ENCODE data around the gene OTUD5.
A peak's percentile ranks its signal among the peaks of the same experiment; 100 is the strongest.
"Not testable (repeated sequence)": the region's sequence is repeated elsewhere in the genome, so short reads cannot be mapped to it uniquely, and the experiment has no call there.

The OTUD5 gene

GRCh38 chrX:48910926-48911411 lies 46.4 kb downstream of the OTUD5 start:
- peak; percentile 53 for DNase-seq

DNA sequence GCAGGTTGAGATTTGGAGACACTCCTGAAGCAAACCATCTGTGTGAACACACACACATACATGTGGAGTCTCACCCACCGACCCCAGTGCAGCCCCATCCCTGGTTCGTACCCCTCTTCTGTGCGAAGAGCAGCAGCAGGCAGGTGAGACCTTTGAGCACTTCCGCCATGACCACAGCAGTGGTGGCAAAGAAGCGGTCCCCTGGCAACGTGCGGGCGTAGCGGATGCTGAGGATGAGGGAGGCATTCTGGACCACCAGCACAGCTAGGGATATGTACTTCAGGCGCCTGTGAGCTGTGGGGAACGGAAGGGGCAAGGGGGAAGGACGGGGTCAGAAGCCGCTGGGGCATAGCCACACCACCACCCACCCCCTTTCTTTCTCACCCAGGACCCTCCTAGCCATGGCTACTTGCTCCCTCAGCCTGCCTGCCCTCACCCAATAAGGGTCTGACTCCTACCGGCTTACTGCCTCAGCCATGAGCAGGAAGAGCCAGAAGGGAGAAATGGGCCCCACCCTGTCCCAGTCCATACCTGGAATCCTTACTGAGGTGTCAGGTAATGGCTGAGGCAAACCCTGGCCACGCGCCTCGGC lies 47.6 kb downstream of the OTUD5 start:
- no peak for DNase-seq

GRCh38 chrX:48908600-48908999 lies 48.8 kb downstream of the OTUD5 start:
- peak; percentile 4 for DNase-seq

DNA sequence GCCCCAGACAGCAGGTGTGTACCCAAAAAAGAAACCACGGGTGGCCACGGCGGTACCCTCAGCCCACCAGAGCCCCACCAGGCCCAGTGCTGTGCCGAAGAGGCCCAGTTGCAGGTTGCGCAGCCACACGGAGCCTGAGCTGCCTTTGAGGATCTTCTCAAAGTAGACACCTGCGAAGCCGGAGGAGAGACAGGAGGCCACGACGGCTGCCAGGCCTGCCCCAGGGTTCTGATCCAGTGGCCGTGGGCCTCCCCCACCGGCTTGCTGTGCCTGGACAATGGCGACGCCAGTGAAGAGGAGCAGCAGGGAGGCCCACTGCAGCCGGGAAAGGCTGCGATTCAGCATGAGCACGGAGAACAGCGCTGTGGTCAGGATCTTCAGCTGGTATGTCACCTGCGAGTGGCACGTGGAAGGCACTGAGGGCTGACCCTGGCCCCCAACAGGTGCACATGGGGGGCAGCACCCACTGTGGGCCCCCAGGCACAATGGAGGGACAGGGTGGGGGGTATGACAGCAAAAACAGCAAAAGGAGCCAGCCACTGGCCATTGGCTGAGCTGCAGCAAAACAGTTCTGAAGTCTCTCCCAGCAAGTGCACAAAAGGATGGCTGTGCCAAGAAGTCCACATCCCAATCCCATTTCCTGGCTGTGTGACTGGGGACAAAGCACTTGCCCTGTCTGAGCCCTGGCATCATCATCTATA lies 52.2 kb downstream of the OTUD5 start:
- no peak for DNase-seq

DNA sequence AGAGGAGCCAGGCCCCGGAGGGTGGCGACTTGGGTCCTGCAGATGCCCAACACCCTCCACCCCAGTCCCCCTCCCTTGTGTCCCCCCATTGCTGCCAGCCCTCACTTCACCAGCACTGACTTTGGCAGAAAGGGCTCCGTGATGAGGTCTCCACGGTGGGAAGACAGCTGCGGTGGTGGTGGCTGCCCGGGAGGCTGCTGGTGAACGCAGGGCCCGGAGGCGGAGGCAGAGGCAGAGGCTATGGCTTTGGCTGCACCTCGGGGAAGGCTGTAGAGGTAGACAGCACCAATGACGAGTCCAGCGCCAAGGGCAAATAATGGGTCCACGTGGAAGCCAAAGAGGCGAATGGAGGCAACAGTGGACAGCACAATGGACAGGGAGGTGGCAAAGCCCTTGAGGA lies 52.8 kb downstream of the OTUD5 start:
- DNase-seq: no peak

GRCh38 chrX:48904180-48904579 lies 53.2 kb downstream of the OTUD5 start:
- DNase-seq: no peak

DNA sequence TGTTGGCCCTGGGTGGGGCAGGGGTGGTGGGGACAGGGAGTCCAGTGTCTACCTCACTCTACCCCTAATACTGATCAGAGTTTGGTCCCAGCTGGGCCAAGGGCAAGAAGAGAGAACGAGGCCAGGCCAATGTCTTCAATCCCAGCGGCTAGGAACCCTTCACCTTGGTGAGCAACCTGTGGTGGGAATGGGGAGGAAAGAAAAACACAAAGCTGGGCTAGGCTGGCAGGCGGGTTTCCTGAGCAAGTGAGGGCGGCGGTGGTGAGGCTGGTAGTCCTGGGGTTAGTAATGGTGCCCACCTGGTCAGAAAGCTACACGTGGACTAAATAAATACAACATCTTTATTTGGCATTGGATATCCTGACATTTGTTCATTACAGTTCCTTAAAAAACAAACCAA lies 54.1 kb downstream of the OTUD5 start:
- DNase-seq: no peak

- no peak for DNase-seq
These were observed 54.6 kb downstream of the OTUD5 start for GRCh38 chrX:48902776-48903175.

DNA sequence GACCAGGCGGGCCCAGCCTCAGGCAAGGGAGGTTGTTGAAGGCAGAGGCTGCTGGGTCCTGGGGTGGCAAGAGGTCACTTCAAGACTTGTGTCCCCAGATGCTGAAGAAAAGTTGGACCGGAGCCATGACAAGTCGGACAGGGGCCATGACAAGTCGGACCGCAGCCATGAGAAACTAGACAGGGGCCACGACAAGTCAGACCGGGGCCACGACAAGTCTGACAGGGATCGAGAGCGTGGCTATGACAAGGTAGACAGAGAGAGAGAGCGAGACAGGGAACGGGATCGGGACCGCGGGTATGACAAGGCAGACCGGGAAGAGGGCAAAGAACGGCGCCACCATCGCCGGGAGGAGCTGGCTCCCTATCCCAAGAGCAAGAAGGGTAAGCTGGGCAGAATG lies 55.3 kb downstream of the OTUD5 start:
- no peak for DNase-seq

- no peak for DNase-seq
These were observed 56.3 kb downstream of the OTUD5 start for GRCh38 chrX:48901069-48901468.

DNA sequence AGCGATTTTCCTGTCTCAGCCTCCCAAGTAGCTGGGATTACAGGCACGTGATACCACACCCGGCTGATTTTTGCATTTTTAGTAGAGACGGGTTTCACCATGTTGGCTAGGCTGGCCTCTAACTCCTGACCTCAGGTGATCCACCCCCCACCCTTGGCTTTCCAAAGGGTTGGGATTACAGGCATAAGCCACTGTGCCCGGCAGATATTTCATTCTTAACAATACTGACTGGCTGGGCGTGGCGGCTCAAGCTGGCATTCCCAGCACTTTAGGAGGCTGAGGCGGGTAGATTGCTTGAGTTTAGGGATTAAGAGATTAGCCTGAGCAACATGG lies 58.4 kb downstream of the OTUD5 start:
- DNase-seq: no peak

DNA sequence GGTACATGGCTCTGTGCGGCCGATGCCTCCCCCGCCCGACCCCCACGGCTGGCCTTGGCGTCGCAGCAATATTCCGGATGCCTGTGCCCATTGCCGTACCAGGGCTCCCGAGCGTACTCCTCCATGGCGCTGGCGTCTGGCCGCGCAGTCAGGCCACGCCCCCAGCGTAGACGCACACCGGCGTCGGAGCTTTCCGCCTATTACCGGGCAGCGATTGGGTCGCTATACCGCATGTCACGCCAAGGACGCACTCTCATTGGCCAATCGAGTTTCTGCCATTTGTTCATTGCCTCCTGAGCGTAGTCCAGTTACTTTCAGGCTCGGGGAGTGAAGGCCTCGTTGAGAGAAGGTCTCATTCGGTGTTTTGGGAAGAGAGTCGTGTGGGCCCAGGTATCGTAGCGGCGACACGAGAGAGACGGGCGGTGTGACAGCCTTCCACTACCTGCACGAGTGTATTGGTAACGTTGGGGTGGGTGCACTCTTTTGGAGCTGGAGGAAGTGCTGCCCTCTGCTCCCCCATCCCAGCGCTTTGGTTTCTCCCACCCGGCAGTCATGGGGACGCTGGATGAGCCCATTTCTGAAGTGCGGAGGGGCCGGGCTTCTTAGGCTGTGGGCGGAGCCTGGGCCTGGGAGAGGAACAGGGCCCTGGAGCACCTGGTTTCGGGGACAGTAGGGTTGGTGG lies 59.6 kb downstream of the OTUD5 start, which contains the start of the genes PQBP1 and TIMM17B:
Gene PQBP1, plus strand, starts transcription at position 306 of the 682 bp plus-strand sequence. CDS start 580 bp downstream, outside the sequence.
Gene TIMM17B, minus strand, starts transcription at position 144 of the 682 bp plus-strand sequence. Its CDS starts 19 bp downstream, at position 125.
- DNase-seq: peak; percentile 96

DNA sequence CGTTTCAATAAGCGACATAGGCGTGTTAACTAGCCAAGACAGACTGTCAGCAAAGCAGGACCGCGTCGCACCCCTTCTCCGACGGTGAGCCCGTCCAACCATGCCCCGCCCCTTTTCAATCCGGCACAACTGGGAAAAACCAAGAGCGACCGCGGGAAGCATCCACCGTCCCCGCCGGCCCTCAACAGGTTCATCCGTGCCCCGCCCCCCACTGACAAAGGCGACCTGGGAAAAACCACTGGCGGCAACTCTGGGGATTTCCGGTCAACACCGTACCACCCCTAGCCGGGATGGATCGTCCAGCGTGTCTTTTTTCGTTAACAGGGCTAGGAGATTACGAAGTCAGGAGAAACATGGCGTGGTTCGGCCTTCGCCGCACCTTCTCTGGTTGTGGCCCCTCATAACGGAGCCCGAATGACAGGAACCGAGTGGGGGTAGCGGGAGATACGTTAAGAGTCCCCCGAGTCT lies 60.2 kb downstream of the OTUD5 start:
- peak; percentile 91 for DNase-seq

DNA sequence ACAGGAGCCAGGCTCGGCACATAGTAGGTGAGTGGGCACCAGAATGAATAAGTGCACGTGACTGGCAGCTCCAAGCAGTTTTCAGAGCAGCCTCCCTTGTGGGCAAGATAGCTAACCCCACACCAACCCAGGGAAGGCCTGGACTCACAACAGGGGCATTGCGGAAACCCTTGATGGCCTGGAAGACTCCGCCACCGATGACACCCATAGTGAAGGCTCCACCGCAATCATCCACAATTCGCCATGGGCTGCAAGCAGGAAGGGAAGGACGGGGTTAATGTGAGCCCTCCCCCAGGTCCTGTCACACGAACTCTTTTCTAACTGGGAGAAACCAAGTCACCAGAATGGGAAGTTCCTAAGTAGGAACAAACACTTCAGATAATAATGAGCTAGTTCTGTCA lies 60.8 kb downstream of the OTUD5 start:
- DNase-seq: peak; percentile 39

DNA sequence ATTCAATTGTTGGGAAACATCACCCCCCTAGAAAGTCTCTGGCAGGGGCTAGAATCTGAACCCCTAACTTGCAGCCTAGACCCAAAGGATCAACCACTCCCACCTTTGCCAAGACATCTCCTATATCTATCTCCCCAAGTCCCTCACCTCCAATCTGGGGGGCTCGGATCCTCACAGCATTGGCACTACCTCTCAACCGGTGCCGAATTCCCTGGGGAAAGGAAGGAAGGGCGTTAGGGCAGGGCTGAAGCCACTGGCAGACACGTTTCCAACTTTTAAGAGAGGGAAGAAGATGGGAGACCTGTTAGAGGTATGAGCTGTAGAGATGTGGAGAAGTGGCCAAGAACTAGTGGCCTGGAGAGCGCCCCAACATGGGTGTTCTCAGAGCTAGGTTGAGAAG lies 62.5 kb downstream of the OTUD5 start:
- no peak for DNase-seq

DNA sequence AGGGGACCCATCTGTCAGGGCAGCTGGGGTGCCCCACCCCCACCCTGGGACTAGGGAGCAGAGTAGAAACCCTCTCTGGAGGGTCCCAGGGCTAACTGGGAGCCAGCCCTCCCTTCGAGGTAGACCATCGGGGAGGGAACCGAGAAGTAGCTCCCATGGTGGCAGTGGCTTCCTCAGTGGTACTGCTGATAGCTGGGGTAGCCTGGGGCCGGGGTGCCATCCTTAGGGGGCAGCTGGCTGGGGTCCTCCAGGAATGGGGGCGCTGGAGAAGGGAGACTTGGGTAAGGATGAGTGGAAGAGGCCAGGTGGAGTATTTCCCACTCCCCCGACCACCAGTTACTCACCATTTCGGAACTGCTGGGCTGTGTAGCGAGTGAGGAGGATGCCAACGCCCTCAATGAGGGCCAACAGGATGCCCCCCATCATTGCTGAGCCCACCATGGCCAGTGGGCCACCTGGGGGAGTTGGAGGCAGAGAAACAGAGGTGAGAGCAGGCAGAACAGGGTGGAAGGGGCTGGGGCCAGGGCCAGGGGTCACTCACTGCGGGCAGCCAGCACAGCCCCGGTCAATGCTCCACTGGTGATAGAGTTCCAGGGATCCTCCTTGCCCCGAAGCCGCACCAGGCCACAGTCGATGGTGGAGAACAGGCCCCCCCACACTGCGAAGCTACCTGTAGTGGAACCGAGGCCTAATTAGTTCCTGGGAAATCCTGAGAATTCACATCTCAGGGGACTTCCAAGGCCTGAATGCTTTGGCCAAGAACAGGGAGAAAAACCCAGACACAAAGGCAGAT lies 63.7 kb downstream of the OTUD5 start:
- DNase-seq: no peak

GRCh38 chrX:48892896-48893295 lies 64.5 kb downstream of the OTUD5 start:
- DNase-seq: no peak

DNA sequence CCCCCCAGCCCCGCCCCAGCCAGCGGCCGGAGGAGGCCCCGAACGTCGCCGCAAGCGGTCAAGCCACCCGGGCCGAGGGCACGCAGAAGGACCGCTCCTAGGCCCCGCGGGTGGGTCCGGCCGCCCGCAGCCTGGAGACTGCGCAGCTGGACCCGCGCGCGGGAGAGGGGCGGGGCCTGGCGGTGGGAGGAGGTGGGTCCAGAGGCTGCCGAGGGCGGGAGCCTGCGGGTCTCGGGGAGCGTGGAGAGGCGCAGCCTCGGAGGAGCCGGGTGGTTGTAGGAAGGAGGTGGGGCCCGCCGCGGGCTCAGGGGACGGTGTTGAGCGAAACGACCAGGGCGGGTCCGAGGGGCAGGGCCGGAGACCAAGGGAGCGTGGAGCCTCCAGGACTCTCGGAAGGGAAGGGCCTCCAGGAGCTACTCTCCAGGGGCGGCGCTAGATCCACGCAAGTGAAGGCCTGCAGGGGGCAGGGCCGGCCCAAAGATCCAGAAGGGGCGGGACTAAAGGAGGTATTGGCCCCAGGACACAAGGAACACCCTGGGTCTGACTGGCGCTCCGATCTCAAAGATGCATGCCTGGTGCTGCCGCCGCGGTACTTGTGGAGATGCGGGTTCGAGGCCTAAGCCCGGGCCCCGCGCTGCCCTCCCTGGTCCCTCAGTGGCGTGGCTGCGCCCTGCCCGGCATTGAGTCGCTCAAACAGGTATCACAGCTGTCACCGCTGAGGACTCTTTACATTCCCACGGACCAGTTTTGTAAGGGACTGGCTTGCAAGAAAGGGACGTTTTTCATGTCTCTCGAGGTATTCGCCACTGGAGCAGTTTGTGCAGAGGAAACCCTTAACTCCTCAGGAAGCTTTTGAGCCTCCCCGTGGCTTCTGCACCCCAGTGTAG lies 65.8 kb downstream of the OTUD5 start:
- DNase-seq: peak; percentile 92

GRCh38 chrX:48890934-48891401 lies 66.4 kb downstream of the OTUD5 start:
- peak; percentile 49 for DNase-seq

DNA sequence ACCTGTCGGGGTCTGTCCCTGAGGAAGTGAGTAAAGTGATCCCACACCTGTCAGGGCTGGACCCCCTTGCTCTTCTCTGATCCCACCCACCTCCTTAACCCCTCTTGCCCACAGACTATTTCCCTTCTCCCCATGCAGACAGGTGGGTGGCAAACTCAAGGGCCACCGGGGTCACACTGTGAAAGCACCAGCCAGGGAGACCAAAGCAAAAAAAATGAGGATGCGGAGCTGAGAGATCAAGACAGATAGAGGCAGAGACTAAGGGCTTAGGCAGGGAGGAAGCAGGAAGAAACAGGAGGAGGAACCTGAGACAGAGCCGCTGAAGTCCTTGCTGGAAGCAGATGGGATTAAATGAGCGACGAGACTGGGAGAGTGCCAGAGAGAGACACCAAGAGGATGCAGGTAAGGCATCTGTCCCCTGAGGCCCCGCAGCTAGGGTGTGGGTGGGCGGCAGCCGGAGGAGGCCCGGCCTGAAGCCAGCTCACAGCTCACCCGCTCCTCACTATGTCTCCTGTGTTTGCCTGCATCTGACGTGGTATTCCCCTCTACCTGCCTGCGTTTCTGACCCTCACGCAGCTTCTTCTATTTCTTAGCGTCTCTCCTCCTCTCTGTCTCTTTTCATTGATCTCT lies 67.0 kb downstream of the OTUD5 start:
- DNase-seq: peak; percentile 27

- not testable (repeated sequence) for DNase-seq
These were observed 70.8 kb downstream of the OTUD5 start for GRCh38 chrX:48886586-48886985.

All from NCI-H69 (cell line).